T follicular helper cell (primary cell): ENCODE results near the gene SMARCC2.

Source experiments
- DNase-seq: peaks from one replicate; pipeline ENCODE4 v3.0.0-alpha.2; 2020; ENCODE audit warnings: low read depth

Gene SMARCC2

DNA sequence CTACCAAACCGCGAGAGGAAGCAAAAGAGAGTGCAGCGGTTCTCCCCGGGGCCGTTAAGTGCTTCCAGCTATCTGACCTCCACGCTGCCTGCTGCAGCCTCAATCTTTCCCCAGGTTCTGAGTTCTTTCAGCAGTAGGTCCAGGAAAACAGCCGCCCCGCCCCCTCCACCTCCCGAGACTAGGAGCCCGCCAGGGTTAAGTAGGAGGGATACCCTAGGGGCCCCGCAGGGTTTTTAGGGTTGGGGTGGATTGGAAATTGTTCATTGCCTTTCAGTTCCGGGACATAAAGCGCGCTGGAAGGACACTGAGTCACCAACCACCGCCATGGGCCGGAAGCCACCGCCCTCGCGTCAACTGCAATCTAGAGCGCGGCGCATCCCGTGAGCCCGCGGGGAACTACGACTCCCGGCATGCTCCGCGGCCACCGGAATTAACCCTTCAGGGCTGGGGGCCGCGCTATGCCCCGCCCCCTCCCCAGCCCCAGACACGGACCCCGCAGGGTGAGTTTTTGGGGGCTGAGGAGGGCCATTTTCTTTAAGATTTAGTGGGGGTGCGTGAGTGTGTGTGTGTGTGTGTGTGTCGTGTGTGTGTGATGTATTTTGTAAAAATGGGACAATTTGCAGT is 37.0 kb downstream of the SMARCC2 start, which contains the start of gene MYL6B:
Gene MYL6B, plus strand, starts transcription at position 456 of the 624 bp plus-strand sequence. CDS start 1,332 bp downstream, outside the sequence.
- peak; percentile 89 for DNase-seq

DNA sequence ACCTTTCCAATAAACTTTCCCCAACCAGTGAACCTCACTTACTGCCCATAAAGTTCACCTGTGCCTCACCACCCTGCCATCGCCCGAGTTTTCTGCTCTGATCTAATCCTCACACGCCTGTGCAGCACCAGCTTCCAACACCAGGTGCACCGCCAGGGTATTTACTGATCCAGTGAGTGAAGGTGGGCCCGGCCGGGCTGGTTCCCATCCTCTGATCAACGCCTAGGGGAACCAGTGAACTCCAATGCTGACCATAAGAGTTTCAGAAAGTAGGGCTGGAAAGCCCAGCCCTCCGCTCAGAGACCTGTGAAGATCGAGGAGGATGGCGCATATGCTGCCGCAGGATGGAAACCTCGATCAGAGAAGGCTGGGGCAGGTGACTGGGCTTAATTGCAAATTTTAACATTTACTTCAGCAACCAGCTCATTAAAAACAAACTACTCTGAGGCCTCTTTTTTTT is 37.6 kb downstream of the SMARCC2 start:
- DNase-seq = peak; percentile 51

DNA sequence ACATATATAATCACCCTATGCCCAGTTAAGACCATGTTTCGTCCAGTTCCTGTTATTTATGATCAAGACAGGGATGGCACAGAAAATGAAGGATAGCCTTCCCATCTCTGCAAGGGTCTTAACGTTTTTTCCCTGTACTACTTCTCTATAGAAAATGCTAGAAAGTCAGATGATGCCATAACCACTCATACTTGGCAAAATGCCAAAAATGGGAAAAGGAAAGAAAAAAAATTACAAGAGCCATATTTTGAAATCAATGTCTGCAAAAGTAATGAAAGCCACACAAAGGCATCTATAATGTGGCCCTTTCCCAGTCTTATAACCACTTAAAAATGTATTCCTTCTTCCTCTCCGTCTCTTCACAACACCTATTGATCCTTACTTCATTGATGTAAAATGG is 38.7 kb downstream of the SMARCC2 start:
- DNase-seq = no peak

DNA sequence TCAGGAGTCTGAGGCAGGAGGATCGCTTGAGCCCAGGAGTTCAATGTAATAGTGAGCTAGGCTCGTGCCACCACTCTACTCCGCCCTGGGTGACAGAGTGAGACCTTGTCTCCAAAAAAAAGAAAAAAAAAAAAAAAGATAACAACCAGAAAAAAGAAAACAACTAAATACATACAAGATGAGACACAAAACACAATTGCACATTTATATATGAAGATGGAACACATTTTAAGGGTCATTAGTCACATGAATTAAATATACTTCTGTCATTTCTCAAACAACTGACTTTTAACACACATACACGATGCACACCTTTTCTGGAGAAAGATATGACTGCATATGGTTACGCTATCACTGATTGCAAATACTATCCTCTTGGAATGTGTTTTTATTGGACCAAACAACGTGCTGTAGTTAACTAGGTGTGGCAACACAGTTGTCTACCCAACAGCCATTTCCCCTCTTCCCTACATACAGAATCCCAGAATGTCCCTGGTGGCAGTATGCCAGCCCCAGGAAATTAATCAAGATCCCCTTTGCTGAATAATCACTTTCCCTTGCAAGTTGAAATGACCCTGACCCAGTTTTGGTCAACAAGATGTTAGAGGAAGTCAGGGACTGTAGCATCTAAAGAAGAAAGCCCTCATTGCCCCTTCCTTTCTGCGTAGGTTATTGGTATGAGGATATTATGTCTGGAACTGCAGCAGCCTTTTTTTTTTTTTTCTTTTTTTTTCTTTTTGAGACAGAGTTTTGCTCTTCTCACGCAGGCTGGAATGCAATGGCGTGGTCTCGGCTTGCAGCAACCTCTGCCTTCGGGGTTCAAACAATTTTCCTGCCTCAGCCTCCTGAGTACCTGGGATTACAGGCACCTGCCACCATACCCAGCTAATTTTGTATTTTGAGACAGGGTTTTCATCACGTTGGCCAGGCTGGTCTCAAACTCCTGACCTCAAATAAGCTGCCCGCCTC is 42.5 kb downstream of the SMARCC2 start:
- no peak for DNase-seq

DNA sequence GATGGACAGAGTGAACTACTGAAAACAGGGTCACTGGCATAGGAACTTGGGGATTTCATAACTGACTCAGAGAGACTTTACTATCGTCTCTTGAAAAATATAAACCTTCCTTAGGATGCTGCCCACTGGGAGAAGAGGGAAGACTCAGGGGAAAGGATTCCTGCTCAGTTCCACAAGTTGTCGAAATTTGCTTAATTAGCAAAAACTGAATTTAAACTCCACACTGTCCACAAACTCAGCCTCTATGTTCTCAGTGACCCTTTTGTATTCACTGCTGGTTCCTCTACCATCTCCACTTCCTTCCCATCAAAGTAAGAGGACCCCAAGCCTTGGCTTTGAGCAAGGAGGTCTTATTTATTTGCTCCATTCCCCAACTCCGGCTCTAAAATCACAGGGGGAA is 44.1 kb downstream of the SMARCC2 start:
- no peak for DNase-seq

DNA sequence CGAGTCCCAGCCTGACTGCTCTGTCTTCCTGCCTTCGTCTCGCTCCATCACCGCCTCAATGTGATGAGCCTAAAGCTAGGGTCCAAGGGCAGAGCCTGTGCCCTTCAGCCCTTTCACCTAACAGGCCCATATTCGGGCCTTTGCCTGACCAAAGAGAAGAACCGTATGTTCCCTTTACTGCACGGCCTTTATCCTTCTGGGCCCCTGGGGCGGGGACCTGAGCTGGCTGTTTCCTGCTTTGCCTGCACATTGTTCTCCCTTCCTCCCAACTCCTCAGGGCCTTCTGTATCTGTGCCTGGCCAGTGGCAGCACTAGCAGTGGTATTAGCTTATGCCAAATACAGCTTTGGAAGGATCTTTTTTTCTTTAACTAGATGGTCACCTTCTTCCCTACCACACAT is 45.4 kb downstream of the SMARCC2 start:
- no peak for DNase-seq

DNA sequence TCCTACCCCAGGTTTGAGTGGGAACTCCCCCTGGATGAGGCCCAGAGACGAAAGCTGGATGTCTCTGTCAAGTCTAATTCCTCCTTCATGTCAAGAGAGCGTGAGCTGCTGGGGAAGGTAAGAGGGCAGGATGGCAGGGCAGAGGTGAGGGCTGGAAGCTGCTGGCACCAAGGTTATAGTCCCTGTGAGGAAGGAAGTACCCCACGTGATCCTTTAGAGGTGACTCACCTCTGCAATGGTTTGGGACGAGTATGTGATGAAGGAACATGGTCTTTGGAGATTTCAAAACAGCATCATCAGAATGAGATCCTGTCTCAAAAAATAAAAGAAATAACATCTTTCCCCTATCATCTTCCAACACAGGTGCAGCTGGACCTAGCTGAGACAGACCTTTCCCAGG is 46.1 kb downstream of the SMARCC2 start:
- no peak for DNase-seq

DNA sequence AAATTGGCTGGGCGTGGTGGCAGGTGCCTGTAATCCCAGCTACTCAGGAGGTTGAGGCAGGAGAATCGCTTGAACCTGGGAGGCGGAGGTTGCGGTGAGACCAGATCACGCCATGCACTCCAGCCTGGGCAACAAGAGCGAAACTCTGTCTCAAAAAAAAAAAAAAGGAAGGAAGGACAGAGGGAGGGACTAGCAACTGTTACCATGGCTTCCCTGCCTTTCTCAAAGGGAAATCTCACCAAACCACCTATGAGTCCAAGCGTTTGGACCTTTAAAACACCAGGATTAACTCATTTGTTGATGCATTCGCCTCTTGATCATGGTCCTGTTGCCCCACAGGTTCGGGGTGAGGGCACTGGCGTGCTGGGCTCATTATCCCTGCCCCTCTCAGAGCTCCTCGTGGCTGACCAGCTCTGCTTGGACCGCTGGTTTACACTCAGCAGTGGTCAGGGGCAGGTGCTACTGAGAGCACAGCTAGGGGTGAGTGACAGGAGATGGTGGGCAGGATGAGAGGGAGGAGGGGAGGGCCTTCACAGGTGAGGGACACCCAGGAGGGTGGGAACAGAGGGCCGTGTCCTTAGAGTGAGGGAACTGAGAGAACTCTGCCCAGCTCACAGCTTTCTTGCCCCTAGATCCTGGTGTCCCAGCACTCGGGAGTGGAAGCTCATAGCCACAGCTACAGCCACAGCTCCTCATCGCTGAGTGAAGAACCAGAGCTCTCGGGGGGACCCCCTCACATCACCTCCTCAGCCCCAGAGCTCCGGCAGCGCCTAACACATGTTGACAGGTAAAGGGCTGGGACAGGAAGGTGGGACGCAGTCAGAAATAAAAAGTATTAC is 47.1 kb downstream of the SMARCC2 start:
- no peak for DNase-seq

DNA sequence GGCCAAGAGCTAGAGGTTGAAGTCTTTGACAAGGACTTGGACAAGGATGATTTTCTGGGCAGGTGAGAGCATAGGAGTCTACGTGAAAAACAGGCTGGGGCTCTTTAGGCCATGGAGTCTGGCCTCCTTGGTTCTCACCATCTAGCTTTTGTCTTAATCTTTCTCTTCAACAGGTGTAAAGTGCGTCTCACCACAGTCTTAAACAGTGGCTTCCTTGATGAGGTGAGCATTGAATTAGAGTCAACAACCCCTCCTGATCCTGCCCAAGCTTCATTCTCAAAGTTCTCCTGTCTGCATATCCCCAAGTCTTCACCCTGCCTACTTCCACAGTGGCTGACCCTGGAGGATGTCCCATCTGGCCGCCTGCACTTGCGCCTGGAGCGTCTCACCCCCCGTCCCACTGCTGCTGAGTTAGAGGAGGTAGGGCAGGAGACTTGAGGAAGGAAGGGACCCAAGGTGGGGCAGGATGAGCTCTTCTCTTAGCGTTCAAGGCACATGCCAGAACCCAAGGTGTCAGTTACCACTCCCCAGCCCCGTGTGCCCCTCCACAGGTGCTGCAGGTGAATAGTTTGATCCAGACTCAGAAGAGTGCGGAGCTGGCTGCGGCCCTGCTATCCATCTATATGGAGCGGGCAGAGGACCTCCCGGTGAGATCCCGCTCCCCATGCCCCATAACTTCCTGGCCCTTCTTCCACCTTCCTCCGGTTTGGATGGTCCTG is 51.3 kb downstream of the SMARCC2 start:
- DNase-seq = no peak

DNA sequence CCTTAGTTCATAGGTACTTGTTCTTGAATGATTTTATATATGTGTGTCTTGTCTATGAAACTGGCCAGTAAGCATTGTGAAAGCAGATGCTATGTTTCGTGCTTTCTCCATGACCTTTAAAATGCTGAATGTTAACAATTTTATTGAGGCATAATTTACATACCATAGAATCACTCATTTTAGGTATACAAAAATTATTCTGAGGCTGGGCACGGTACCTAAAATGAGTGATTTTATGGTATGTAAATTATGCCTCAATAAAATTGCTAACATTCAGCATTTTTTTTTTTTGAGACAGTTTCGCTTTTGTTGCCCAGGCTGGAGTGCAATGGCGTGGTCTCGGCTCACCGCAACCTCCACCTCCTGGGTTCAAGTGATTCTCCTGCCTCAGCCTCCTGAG is 54.4 kb downstream of the SMARCC2 start:
- DNase-seq = no peak

DNA sequence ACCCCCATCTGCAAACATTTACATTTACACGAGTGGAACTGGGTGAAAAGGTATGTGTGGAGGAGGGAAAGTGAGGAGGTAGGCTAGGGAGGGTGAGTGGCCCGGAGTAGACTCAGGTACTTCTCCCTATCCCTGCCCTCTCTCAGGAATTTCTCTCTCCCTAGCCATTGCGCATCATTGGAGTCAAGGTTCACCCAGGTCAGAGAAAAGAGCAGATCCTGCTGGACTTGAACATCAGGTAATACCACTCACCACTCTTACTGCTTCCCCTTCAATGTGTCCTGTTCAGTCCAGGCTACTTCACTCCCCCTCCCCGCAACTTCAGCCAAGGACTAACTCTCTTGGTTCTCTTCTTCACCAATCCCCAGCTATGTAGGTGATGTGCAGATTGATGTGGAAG is 58.4 kb downstream of the SMARCC2 start:
- DNase-seq = no peak

DNA sequence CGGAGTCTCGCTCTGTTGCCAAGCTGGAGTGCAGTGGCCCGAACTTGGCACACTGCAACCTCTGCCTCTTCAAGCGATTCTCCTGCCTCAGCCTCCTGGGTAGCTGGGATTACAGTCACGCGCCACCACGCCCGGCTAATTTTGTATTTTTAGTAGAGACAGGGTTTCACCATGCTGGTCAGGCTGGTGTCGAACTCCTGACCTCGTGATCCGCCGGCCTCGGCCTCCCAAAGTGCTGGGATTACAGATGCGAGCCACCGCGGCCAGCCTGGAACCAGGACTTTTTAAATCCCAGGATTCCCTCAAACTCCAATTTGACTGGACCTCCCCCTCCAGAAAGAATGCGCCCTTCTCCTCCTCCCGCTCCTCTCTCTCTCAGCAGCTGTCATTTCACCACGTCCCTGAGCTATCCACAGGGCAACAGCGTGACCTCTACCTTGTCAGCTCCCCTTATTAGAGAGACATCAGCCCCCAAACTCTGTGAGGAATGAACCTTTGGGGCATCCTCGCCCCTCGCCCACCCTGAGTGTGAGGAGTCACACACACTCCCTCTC is 59.3 kb downstream of the SMARCC2 start:
- DNase-seq = no peak

DNA sequence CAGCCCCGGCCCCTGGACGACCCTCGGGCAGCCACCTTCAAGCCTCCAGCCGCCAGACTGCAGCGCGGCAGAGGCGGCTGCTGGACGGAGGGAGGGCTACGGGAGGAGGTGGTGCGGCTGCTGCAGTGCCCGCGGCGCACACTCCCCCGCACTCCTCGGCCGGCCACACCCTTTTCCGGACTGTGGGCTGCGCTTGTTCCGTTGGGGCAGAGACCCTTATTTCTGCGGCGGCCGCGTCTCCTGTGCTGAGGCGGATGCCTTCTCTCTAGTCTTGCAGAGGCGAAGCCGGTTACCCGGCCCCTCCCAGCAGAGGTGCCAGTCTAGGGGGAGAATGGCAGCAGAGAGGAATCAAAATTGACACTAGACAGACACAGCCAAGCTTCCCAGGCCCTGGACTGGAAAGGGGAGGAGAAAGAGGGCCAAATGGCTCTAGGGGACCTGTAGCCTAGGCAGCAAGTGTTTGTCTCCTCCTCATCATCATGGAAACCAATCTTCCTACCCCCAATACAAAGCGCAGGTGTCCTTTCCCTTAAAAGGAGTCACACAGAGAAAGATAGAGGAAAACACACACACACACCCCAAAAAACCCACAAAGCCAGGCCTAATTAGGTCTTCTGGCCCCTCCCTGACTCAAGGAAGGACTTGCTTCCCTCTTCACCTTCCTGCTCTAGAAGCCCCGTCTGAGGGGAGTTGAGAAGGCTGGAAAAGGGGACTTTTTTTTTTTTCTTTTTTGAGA is 59.9 kb downstream of the SMARCC2 start:
- peak; percentile 42 for DNase-seq

DNA sequence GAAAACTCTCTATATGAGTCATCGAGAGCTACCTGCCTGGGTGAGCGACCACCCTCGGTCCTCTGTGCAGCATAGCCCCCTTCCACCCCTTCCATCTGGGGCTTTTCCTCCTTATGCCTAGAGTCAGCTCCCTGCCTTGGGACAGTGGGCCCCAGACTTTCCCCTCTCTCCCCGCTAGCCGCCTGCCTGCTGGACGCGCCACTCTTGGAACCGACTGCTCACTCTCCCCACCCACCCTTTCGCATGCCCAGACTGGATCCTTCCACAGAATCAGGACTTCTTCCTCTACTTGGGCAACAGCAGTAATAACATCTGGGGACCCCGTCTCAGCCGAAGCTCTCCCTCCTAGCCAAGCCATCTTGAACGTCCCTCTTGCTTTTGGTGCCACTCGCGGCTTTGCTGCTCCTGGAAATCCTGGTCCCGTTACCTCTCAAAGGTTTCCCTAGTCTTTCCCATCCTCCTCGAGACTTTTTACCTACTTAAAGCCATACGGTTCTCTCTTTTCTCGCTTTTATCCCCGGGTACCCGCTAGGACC is 60.5 kb downstream of the SMARCC2 start:
- DNase-seq = no peak

DNA sequence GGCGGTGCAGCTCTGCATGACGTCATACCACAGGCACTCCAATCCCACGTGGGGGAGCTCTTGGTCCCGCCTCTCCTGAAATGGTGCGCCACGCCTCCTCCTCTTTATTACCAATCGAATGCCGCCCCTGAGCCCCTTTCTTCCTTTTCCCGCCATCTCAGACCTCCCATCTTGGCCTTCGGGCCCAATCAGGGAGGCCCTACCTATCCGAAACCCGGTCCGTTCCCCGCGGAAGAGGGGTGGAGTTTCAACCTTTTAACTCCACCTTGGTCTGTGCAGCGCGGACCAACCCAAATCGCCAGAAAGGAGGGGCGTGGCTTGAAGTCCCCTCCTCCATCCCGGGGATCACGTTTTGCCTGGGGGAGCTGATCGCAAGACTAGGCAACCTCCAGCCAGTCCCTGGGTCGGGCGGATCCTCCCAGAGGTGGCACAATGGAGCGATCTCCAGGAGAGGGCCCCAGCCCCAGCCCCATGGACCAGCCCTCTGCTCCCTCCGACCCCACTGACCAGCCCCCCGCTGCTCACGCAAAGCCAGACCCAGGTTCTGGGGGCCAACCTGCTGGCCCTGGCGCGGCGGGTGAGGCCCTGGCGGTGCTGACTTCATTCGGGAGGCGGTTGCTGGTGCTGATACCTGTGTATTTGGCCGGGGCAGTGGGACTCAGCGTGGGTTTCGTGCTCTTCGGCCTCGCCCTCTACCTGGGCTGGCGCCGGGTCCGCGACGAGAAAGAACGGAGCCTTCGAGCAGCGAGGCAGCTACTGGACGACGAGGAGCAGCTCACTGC is 61.2 kb downstream of the SMARCC2 start, which contains the start of gene ESYT1:
Gene ESYT1, plus strand, starts transcription at position 380 of the 782 bp plus-strand sequence. Its CDS starts 53 bp downstream, at position 433.
- DNase-seq = peak; percentile 98

DNA sequence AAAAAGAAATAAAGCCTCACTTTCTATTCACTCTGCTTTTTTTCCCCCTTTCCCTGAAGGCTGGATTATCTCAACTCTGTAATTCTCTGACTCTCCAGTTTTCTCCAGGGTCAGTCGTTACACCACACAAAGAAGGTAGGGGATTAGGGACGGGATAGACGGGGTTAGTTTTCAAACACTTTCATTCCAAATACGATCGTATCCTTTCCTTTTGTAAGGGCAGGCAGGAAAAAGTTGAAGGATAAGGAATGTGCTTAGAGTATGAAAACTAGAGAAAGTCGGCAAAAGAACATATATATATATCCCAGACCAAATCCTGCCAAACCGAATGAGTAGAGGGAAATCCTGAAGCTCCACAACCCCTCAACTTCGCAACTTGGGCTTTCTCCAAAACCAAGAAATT is 61.8 kb downstream of the SMARCC2 start:
- no peak for DNase-seq

DNA sequence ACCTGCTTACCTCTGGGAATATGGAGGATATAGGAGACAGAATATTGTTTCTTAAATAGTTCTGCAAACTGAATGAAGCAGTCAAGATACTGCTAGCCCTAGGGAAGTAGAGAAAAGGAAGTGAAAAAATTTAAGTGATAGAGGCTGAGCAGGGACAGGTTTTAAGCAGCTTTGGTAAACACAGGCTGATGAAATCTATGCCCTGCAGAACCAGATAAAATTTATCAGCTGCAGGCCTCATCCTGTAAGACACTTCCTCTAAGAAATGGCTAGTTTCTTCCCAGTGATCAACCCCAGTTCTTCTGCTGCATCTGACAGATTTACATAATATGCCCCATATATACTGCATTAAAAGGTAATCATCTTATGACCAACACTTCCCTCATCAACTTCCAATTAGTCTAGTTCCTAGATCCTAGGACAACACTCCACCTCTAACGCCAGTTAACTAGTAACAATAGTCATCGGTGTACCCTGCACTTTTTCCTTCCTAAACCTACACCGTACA is 62.5 kb downstream of the SMARCC2 start:
- no peak for DNase-seq

DNA sequence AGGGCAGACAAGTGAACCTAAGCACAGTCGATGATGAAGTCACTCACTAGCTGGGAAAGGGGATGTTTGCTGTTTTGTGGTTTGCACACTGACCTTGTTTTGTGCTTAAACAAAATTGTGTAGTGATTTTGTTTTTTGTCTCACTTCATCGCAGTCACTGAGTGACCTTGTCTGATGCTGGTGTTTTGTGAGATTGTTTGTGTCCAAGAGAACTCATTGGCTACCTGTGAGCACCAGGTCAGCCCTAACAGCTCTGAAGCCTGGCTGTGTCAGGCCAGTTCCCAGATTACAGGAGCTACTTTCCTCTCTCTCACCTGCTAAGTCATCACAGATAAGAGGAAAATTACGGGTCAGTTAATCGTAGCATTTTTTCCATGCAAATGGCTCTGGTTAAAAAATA is 65.2 kb downstream of the SMARCC2 start:
- DNase-seq = no peak

DNA sequence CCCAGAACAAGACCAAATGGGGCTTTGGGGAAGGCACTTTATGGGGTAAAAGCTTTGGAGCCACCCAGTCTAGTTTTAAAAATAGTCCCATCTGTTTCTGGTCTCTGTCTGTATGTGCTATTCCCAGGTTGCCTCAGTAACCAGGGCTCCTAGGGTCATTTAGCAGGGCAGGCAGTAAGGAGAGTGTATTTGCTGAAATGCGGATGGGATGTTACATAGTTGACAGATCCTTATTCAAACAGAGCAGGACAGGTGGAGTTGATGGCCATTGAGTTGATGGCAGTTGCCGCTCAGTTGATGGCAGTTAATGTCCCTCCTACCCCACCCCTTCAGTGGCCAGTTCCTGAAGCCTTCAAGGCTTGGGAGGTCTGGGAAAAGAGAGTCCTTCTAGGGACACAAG is 66.6 kb downstream of the SMARCC2 start:
- no peak for DNase-seq
